Panc1 (cell line): ENCODE results near the gene TMEM254. TPM values are rescaled to one million over a fixed set of nuclear protein-coding genes. Genes with fewer than 3 reads are reported as not detected.

Source experiments
- ATAC-seq: fragments of 200-7000 bp; cut with Tn5 transposase; 2 replicates; pipeline ENCODE4 v1.9.1; 2020; ENCODE audit warnings: mild to moderate bottlenecking, moderate library complexity
- BruUV-seq: library from RNA; stranded (reverse); fragments of 400-500 nt; replicated peaks from 2 replicates; lab custom pipeline; 2021; lab: Mats Ljungman, UMichigan
- CTCF ChIA-PET: fragments of 300-600 bp; sonication (Branson Sonifier 250); formaldehyde crosslinking; loops from one replicate; lab custom pipeline; 2022; ENCODE audit warnings: antibody characterized with exemption; lab: Charles Lee
- POLR2A ChIA-PET: fragments of 300-600 bp; sonication (Branson Sonifier 250); formaldehyde crosslinking; loops from one replicate; lab custom pipeline; 2022; ENCODE audit warnings: antibody characterized with exemption; lab: Charles Lee
- DNase-seq: peaks from one replicate; pipeline ENCODE4 v3.0.0-alpha.2; 2010; ENCODE audit warnings: low read depth, low spot score
- H3K27ac ChIP-seq: 2 replicates; pipeline ENCODE4 v1.5.1; 2011; ENCODE audit warnings: mild to moderate bottlenecking, low read length, inconsistent platforms
- H3K27me3 ChIP-seq: fragments of 200-500 bp; sonication (Bioruptor generic); 2 replicates; pipeline ENCODE4 v1.6.0; 2014; ENCODE audit warnings: low read length, inconsistent platforms; ENCODE audit not compliant: control insufficient read depth, insufficient read depth
- H3K36me3 ChIP-seq: fragments of 200-500 bp; sonication (Bioruptor generic); 2 replicates; pipeline ENCODE4 v1.5.1; 2014; ENCODE audit warnings: inconsistent platforms, mild to moderate bottlenecking, low read length, moderate library complexity; ENCODE audit not compliant: control insufficient read depth, insufficient read depth
- H3K4me1 ChIP-seq: 2 replicates; pipeline ENCODE4 v1.5.1; 2011; ENCODE audit warnings: inconsistent platforms, mild to moderate bottlenecking, low read length, moderate library complexity; ENCODE audit not compliant: control insufficient read depth, insufficient read depth
- H3K4me3 ChIP-seq, 2 experiments: 2 replicates each; pipeline ENCODE4 v1.5.1; 2011 to 2012; ENCODE audit warnings: low read depth in 2 of 2, low read length in 2 of 2, mild to moderate bottlenecking in 2 of 2, inconsistent platforms in 1 of 2, moderate library complexity in 1 of 2
- H3K9me3 ChIP-seq: fragments of 200-500 bp; sonication (Bioruptor generic); 2 replicates; pipeline ENCODE4 v1.5.1; 2014; ENCODE audit warnings: low read depth, mild to moderate bottlenecking, inconsistent platforms, low read length, moderate library complexity; ENCODE audit not compliant: control insufficient read depth, insufficient read depth
- POLR2AphosphoS5 ChIP-seq: IDR thresholded peaks from 2 replicates; pipeline ENCODE4 v1.6.1; 2012; ENCODE audit warnings: mild to moderate bottlenecking, low read depth, low read length, moderate library complexity
- SIN3A ChIP-seq: IDR thresholded peaks from 2 replicates; pipeline ENCODE4 v1.6.1; 2012; ENCODE audit warnings: low read depth, mild to moderate bottlenecking, low read length, moderate library complexity, borderline replicate concordance; ENCODE audit not compliant: insufficient read depth
- TCF7L2 ChIP-seq: IDR thresholded peaks from 2 replicates; pipeline ENCODE4 v1.6.1; 2011; ENCODE audit warnings: mild to moderate bottlenecking, low read depth, low read length, inconsistent platforms
- in situ Hi-C: cut with HindIII; loops from 2 replicates; pipeline ENCODE4 v1.10.0; 2016; ENCODE audit warnings: low sequenced_read_pairs, low pct_unique_long_range_greater_than_20kb
- intact Hi-C: fragments of 100-400 bp; cut with micrococcal nuclease; formaldehyde crosslinking; loops from one replicate; pipeline ENCODE4 v1.10.0; 2022; ENCODE audit not compliant: unreplicated experiment
- total RNA-seq: library from RNA; stranded (reverse); gene quantifications from one replicate; pipeline ENCODE4 v1.2.1, GENCODE V29; 2021; ENCODE audit not compliant: unreplicated experiment
- TF ChIP-seq, protein P1 (sequence below): fragments of 450-650 bp; IDR thresholded peaks from 2 replicates; pipeline ENCODE4 v1.5.1; 2017; ENCODE audit warnings: mild to moderate bottlenecking
- TF ChIP-seq, protein P2 (sequence below), 2 experiments: IDR thresholded peaks; 2 replicates each; pipeline ENCODE4 v1.6.1; 2011 to 2012; ENCODE audit warnings: low read depth in 2 of 2, control low read depth in 1 of 2, low read length in 1 of 2, mild to moderate bottlenecking in 1 of 2, moderate library complexity in 1 of 2; ENCODE audit not compliant: insufficient read depth in 1 of 2

The TMEM254 gene
- total RNA-seq, 1 experiment from 2014 or later, result 28.8 TPM

DNA sequence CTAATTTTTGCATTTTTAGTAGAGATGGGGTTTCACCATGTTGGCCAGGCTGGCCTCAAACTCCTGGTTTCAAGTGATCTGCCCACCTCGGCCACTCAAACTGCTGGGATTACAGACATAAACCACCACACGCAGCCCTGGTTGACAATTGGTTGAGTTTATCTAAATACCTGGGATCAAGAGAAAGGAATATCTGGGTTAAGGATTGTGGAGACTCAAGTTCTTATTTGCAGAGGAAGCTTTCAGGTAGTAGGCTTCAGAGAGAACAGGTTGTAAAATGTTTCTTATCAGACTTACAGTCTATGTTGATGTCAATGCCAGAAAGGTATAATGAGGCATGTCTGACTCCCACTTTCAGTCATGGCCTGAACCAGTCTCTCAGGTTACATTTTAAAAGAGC is 5.9 kb upstream of the TMEM254 start:
- ChIA-PET POLR2A (no interaction called here), CTCF (interaction anchor here (0.6 kb wide), 1 partner anchor 47 kb away, joined by 3 read pairs; no protein-coding TSS in a partner anchor)
- intact Hi-C loops (no loop called here), in situ Hi-C loops (no loop called here)
- Histone ChIP-seq H3K27ac (no peak overlapping the region), H3K4me3 (no peak overlapping the region), H3K4me1 (no peaks in the 10 kb centered on the region), H3K9me3 (peaks cover 7% of the 10 kb centered on the region; the same call in 1 of the 2 replicates), H3K36me3 (no peaks in the 10 kb centered on the region), H3K27me3 (no peaks in the 10 kb centered on the region)
- TF ChIP-seq, protein P1, sequence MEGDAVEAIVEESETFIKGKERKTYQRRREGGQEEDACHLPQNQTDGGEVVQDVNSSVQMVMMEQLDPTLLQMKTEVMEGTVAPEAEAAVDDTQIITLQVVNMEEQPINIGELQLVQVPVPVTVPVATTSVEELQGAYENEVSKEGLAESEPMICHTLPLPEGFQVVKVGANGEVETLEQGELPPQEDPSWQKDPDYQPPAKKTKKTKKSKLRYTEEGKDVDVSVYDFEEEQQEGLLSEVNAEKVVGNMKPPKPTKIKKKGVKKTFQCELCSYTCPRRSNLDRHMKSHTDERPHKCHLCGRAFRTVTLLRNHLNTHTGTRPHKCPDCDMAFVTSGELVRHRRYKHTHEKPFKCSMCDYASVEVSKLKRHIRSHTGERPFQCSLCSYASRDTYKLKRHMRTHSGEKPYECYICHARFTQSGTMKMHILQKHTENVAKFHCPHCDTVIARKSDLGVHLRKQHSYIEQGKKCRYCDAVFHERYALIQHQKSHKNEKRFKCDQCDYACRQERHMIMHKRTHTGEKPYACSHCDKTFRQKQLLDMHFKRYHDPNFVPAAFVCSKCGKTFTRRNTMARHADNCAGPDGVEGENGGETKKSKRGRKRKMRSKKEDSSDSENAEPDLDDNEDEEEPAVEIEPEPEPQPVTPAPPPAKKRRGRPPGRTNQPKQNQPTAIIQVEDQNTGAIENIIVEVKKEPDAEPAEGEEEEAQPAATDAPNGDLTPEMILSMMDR, result no peak
- TF ChIP-seq, protein P2, sequence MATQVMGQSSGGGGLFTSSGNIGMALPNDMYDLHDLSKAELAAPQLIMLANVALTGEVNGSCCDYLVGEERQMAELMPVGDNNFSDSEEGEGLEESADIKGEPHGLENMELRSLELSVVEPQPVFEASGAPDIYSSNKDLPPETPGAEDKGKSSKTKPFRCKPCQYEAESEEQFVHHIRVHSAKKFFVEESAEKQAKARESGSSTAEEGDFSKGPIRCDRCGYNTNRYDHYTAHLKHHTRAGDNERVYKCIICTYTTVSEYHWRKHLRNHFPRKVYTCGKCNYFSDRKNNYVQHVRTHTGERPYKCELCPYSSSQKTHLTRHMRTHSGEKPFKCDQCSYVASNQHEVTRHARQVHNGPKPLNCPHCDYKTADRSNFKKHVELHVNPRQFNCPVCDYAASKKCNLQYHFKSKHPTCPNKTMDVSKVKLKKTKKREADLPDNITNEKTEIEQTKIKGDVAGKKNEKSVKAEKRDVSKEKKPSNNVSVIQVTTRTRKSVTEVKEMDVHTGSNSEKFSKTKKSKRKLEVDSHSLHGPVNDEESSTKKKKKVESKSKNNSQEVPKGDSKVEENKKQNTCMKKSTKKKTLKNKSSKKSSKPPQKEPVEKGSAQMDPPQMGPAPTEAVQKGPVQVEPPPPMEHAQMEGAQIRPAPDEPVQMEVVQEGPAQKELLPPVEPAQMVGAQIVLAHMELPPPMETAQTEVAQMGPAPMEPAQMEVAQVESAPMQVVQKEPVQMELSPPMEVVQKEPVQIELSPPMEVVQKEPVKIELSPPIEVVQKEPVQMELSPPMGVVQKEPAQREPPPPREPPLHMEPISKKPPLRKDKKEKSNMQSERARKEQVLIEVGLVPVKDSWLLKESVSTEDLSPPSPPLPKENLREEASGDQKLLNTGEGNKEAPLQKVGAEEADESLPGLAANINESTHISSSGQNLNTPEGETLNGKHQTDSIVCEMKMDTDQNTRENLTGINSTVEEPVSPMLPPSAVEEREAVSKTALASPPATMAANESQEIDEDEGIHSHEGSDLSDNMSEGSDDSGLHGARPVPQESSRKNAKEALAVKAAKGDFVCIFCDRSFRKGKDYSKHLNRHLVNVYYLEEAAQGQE (IDR thresholded peaks at IDR 0.05; ENCODE audit: insufficient read depth in 1 of 2, low read depth in 2 of 2, low read length in 1 of 2), result no peak
- TF ChIP-seq POLR2AphosphoS5, result no peak
- no peak for TF ChIP-seq TCF7L2
- no peak for TF ChIP-seq SIN3A
- BruUV-seq, result no TSS peak
- no peak for DNase-seq
- no peak for ATAC-seq

DNA sequence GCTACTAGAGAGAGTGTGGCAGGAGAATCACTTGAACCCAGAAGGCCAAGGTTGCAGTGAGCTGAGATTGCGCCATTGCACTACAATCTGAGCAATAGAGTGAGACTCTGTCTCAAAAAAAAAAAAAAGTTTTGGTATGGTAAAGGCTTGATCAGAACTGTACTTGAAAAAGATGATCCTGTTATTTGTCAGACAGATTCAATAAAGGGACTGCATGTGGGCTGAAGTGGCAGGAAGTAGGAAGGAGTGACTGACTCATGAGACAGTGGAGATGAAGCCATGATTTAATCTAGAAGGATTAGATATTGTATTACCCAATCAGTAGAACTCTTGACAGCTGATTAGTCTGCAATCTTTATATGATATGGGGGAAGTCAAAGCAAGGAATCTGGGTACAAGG is 2.7 kb upstream of the TMEM254 start:
- intact Hi-C loops (no loop called here), in situ Hi-C loops (no loop called here)
- no TSS peak for BruUV-seq
- Histone ChIP-seq H3K9me3 (no peaks in the 10 kb centered on the region), H3K27ac (no peak overlapping the region), H3K4me1 (no peaks in the 10 kb centered on the region; the same call in 1 of the 2 replicates), H3K4me3 (no peak overlapping the region), H3K36me3 (no peaks in the 10 kb centered on the region), H3K27me3 (no peaks in the 10 kb centered on the region)
- ChIA-PET POLR2A (no interaction called here), CTCF (no interaction called here)
- TF ChIP-seq SIN3A (no peak), POLR2AphosphoS5 (no peak), TCF7L2 (no peak)
- TF ChIP-seq, protein P2 (IDR thresholded peaks at IDR 0.05; ENCODE audit: insufficient read depth in 1 of 2, low read depth in 2 of 2, low read length in 1 of 2), result no peak
- TF ChIP-seq, protein P1, result no peak
- DNase-seq (no peak), ATAC-seq (no peak)
